ENCODE measurements around the gene TBXT.
"Not testable (repeated sequence)": the region's sequence is repeated elsewhere in the genome, so short reads cannot be mapped to it uniquely, and the experiment has no call there.

Gene TBXT

DNA sequence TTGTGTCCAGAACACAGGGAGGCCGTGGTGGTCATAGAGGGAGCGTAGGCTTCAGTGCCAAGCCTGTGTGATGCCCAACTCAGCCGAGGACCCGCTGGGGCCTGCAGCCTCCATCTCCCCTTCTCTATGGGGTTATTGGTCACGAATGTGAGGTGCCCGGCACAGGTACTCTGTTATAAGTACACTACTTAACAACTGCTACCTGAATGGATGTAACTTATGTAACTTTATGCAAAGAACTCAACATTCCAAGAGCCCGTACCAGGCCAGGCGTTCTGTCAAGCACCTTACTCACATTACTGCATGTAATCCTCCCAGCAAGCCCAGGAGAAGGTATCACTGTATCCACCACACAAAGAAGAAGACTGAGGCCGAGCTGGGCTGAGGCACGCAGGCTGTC, 24.5 kb upstream of the TBXT start:
- H3K4me3 ChIP-seq (ENCODE audit: low read depth, low read length) = no peak overlapping the region
- TF ChIP-seq, protein P1, sequence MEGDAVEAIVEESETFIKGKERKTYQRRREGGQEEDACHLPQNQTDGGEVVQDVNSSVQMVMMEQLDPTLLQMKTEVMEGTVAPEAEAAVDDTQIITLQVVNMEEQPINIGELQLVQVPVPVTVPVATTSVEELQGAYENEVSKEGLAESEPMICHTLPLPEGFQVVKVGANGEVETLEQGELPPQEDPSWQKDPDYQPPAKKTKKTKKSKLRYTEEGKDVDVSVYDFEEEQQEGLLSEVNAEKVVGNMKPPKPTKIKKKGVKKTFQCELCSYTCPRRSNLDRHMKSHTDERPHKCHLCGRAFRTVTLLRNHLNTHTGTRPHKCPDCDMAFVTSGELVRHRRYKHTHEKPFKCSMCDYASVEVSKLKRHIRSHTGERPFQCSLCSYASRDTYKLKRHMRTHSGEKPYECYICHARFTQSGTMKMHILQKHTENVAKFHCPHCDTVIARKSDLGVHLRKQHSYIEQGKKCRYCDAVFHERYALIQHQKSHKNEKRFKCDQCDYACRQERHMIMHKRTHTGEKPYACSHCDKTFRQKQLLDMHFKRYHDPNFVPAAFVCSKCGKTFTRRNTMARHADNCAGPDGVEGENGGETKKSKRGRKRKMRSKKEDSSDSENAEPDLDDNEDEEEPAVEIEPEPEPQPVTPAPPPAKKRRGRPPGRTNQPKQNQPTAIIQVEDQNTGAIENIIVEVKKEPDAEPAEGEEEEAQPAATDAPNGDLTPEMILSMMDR (IDR thresholded peaks at IDR 0.05; ENCODE audit: low read depth, low read length) = no peak

DNA sequence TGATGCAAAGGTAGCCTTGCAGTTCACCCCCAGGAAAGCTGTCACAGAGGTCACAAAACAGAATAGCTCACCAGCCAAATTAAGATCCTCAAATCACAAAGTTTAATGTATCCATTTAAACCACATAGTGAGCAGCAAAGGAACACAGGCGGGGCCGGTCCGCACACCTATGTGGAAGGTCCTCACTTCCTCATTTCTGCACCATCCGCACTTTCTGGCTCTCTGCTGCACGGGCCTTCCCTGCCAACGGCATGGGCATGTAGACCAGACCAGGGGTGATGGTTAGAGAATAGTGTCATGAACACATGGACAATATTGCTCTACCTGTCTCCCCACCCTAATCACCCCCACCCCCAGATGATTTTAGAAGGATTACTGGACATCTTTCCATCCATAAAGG, 12.1 kb upstream of the TBXT start:
- TF ChIP-seq, protein P1 (IDR thresholded peaks at IDR 0.05; ENCODE audit: low read depth, low read length) = no peak
- no peak overlapping the region for H3K4me3 ChIP-seq (ENCODE audit: low read depth, low read length)

DNA sequence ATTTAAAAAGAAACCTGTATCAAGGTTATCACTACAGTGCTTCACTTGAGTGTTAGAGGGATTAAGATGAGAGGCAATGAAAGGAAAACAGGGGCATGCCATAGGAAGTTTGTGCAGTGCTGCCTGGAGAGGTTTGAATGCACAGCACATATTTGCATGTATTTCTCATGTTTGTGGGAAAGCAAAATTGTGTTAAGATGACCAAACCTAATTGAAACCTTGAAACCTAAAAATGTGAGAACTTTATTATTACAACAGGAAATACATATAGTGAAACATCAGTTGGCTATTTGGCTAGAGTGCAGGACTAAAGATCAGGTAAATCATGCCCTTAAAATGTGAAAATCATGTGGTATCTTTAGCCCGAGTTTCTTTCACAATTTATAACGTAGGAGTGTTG, 8.5 kb upstream of the TBXT start:
- no peak overlapping the region for H3K4me3 ChIP-seq (ENCODE audit: low read depth, low read length)

DNA sequence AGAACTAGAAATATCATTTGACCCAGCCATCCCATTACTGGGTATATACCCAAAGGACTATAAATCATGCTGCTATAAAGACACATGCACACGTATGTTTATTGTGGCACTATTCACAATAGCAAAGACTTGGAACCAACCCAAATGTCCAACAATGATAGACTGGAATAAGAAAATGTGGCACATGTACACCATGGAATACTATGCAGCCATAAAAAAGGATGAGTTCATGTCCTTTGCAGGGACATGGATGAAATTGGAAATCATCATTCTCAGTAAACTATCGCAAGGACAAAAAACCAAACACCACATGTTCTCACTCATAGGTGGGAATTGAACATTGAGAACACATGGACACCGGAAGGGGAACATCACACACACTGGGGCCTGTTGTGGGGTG, 7.4 kb upstream of the TBXT start:
- not testable (repeated sequence) for H3K4me3 ChIP-seq (ENCODE audit: low read depth, low read length)

More for the DNA sequence above, 8.5 kb upstream of the TBXT start:
- TF ChIP-seq, protein P1 (IDR thresholded peaks at IDR 0.05; ENCODE audit: low read depth, low read length) = no peak

DNA sequence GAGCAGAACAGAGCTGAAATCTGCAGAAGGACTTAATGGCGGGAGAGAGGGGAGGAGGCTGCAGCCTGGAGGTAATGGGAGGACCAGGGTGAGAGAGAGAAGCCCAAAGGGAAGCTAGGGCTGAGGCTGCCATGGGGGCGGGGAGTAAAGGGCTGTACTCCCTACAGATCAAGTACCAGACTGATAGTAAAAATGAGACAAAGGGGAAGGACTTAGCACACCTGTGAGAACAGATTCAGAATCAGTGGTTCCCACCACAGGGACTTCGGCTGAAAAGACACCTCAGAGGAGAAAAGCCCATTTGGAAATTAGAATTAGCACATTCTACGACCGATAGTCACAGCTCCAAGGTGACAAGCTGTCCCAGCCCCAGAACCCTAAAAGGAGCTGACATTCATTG, 6.4 kb upstream of the TBXT start:
- TF ChIP-seq, protein P1 (IDR thresholded peaks at IDR 0.05; ENCODE audit: low read depth, low read length) = no peak
- no peak overlapping the region for H3K4me3 ChIP-seq (ENCODE audit: low read depth, low read length)

DNA sequence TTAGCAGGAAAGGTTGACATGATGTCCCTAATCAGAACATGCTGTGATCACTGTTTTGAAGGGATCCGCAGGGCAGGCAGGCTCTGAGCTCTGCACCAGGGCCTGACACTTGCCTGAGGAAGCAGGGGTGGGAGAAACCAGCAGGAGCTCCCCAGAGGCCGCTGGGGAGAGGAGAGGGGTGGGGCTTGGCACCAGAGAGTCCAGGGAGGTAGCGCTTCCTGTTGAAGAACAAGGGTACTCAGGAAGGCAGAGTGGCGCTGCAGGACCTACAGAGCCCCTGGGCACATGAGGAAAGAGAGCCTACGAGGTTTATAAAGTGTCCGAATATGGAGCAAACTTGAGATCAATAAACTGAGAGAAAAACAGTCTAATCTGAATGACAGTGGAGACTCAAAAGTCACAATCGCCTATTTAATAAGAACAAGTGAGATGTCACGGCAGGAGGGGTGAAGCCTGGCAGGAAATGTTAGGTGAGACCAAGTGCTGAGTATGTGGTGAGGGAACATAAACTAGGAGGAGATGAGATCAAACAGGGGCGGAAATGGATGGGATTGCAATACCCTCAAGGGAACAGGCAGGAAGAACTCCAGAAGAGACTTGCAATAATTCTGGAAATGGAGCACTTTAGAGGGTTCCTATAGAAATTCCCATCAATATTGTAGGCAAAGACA, 5.8 kb upstream of the TBXT start:
- no peak overlapping the region for H3K4me3 ChIP-seq (ENCODE audit: low read depth, low read length)

DNA sequence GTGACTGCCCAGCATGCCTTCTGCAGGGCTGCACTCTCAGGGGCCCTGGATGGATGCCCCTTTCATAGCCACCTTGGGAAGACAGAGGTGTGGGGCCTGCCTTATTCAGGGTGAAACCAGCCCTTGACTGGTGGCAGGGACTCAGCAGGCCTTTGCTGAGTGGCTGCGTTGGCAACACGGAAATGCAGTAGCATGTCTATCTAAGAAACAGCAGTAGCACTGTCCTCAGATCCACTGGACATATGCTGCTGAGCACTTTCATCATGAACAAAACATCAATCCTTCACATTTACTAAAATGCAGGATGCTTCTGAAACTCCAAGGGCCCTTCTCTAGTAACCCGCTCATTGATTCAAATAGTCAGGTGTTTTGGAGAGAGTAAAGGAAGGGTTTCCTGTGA, 4.9 kb upstream of the TBXT start:
- no peak overlapping the region for H3K4me3 ChIP-seq (ENCODE audit: low read depth, low read length)
- TF ChIP-seq, protein P1 (IDR thresholded peaks at IDR 0.05; ENCODE audit: low read depth, low read length) = no peak

More for the DNA sequence above, 5.8 kb upstream of the TBXT start:
- TF ChIP-seq, protein P1 (IDR thresholded peaks at IDR 0.05; ENCODE audit: low read depth, low read length) = no peak
